Measurements from ENCODE around the gene NEFH.

Gene NEFH

GRCh38 chr22:29493636-29494035 is 13.6 kb downstream of the NEFH start:
- DNase-seq (ENCODE audit: low read depth in 2 of 2) = no peak

DNA sequence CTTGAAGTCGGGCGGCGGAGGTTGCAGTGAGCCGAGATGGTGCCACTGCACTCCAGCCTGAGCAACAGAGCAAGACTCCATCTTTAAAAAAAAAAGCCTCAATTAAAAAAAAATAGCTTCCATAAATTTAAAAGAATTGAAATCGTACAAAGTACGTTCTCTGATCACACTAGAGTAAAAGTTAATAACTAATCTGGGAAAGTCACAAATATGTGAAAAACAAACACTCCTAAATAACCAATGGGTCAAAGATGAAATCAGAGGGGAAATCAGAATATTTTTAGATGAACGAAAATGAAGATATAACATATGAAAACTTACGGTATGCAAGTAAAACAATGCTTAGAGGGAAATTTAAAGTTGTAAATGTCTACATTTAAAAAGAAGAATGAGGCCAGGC is 19.8 kb downstream of the NEFH start:
- no peak for DNase-seq (ENCODE audit: low read depth in 2 of 2)

DNA sequence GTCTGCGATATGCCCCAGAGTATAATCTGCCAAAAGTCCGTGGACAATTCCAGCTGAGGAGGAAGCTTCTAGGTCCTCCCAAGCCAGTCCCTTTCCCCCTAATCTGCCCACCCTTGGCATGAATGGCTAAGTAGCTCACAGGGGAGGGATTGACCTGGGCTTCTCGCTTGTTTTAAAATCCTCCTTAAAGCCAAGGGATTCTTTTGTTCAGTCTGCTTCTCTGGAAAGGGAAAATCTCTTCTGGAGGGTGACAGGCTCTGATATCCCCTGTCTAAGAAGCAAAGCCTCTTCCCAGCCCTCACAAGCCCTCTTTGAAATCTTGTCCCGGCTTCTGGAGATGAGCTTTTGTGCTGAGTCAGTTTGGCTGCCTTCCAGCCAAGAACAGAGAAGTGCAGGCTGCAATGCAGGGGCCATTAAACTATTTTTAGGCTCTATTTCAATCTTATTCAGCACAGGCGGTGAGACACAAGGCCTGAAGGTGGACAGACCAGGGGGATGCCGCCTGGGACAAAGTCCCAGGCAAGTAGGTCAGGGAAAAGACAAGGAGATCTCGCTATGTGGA is 23.9 kb downstream of the NEFH start:
- DNase-seq (ENCODE audit: low read depth in 2 of 2) = no peak

GRCh38 chr22:29509298-29509697 is 29.3 kb downstream of the NEFH start:
- DNase-seq (ENCODE audit: low read depth in 2 of 2) = no peak

DNA sequence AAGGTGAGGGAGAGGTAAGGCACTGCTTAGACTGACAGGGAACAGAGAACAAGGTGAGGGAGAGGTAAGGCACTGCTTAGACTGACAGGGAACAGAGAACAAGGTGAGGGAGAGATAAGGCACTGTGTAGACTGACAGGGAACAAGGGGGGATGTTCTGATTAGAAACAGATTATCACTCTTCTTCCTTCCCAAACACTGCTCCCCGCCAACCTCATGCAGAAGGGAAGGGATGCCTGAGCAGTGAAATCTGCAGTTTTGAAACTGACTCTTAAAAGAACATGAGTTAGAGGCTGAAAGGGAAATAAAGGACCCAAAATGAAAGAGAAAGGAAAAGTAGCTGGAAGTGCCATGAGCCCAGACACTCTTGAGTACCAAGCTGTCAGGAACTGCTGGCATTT is 29.8 kb downstream of the NEFH start:
- no peak for DNase-seq (ENCODE audit: low read depth in 2 of 2)

GRCh38 chr22:29510542-29510941 is 30.5 kb downstream of the NEFH start:
- no peak for DNase-seq (ENCODE audit: low read depth in 2 of 2)

- DNase-seq (ENCODE audit: low read depth in 2 of 2) = no peak
These were observed 31.3 kb downstream of the NEFH start for GRCh38 chr22:29511126-29511862.

GRCh38 chr22:29512031-29512430 is 32.0 kb downstream of the NEFH start:
- no peak for DNase-seq (ENCODE audit: low read depth in 2 of 2)

DNA sequence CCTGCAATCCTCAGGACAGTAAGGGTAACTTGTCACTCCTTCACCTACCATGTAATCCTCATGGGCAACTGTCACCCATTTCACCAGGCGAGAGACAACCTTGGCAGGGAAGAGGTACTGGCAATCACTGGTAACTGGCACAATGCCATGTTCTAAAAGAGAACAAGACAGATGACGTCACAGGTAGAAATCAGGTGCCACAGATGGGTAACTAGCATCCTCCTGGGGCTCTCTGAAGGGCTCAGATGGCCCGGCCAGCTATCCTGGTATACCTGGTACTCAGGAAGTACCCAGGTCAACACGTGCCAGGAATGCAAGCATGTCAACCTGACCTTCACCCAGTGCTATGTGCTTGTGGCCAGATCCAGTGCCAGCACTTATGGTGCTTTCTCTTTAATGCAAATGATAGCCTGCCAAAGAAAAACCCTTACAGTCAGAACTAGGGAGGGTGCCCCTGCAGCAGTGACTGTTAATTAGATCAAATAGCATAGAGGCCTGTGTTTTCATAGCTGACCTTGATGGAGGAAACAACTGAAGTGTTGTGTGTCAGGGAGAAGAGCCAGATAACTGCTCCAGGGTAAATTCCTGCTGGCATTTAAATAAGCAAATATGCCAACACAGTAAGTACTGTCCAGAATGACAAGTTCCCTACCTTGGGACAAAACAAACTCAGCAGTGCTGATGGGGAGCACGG is 37.3 kb downstream of the NEFH start:
- no peak for DNase-seq (ENCODE audit: low read depth in 2 of 2)

GRCh38 chr22:29518427-29518826 is 38.4 kb downstream of the NEFH start:
- DNase-seq (ENCODE audit: low read depth in 2 of 2) = no peak

DNA sequence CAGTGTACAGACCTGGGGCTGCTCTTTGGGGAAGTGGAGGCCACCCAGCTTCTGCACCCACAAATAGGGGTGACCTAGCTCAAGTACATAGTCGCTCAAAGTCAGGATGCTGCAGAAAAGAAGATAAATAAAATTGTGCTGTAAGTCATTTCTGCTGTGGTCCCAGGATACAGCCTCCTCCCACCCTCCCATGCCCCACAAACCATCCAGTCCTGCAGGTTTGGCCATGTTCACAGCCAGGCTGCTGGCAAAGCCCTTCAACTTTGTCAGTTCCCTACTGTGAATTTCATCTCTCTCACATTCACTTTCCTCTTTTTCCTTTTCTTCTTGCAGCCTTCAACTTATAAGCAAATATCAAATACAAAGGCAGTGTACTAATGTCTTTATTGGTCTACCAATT is 40.0 kb downstream of the NEFH start:
- DNase-seq (ENCODE audit: low read depth in 2 of 2) = no peak

DNA sequence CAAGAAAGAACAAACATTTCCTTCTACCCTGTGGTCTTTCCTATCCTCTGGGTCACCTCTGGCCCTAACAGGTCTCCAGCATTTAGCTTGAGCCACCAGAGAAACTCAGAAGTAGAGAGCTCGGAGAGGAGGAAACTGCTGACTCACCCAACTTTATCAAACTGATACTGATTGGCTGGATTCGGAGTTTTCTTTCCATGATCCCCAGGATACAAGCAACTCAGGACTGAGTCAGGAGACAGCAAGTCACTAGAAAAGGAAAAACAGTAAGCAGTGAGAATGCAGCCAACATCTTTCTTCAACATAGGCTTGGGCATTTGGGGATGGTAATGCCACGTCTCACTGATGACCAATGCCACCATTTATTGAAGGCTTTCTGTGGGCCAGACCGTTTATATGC is 40.8 kb downstream of the NEFH start:
- DNase-seq (ENCODE audit: low read depth in 2 of 2) = no peak

DNA sequence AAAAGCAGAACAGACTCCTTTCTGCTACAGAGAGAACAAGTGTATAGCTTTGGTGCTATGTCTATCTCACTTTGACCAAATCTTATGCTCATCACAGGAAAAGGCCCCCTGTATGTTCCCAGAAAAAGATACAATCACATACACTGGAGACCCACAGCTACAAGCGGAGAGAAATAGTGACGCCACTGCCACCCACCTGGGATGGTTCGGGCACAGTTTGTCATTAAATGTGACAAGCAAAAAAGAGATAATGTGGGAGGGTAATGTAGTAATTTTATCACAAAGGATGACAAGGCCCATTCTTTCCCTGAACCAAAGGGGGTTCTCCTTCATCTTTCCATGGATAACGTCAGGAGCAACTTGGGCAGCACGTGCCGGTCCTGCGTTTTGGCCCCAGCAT is 41.5 kb downstream of the NEFH start:
- DNase-seq (ENCODE audit: low read depth in 2 of 2) = no peak

DNA sequence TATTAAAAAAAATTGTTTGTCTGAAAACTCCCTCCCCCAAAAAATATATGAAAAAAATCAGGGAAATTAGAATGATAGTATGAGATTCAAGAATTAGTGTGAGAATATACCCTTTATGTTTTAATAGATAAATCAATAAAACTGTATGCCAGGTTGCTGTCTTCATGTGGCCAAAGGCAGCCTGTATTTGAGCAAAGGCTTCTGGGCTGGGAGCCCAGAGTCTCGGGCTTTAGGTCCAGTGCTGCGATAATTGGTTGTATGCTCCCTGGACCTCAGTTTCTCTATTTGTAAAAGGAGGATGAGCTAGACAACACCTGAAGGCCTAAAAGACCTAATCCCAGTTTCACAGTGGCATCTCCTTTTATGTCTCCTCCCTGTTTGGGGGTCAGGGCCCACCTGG is 43.7 kb downstream of the NEFH start:
- DNase-seq (ENCODE audit: low read depth in 2 of 2) = no peak

DNA sequence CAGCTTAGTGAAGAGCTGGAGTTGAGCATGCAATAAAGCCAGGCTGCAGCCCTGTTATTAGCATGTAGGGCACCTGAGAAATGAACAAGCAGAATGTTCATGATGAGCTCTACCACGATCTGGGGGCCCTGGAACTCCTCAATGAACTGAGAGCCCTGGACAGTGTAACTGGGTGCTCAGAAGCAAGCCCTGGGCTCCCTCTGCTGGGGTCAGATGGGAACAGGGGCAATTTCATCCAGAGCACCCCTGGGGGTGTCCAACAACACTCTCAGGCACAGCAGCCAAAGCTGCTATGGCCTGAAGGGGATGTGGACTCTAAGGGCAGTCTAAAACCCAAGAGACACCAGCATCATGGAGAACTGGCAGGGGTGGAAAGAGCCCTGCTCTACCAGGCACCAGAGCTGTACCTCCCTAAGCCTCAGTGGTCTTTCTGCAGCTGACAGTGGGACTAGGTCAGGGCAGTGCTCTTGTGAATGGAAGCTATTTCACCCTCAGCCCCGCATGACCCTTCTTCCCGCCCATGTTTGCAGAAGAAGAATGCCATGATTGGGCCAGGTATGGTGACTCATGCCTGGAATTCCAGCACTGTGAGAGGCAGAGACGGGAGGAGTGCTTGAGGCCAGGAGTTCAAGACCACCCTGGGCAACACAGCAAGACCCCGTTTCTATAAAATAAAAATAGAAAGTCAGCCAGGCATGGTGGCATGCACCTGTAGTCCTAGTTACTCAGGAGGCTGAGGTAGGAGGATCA is 44.6 kb downstream of the NEFH start:
- DNase-seq (ENCODE audit: low read depth in 2 of 2) = no peak

- no peak for DNase-seq (ENCODE audit: low read depth in 2 of 2)
These were observed 48.1 kb downstream of the NEFH start for GRCh38 chr22:29528144-29528543.

DNA sequence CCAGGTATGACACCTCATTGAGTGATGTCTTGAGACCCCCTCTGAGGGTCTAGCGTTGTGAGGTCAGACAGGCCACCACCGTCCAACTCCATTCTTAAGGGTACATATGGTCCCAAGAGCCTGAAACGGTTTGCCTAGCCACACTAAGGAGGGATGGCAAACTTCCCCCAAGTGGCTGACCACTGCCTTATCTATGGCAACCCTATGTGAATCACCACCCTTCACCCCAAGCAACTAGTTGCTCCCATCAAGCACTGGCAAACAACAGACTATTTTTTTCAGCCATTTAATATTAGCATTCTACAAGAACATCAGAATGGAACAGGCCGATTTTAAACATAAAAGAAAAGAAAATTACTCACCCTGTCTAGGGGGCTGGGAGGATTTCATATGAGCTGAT is 50.7 kb downstream of the NEFH start:
- DNase-seq (ENCODE audit: low read depth in 2 of 2) = no peak

- no peak for DNase-seq (ENCODE audit: low read depth in 2 of 2)
These were observed 51.4 kb downstream of the NEFH start for GRCh38 chr22:29531419-29531818.

DNA sequence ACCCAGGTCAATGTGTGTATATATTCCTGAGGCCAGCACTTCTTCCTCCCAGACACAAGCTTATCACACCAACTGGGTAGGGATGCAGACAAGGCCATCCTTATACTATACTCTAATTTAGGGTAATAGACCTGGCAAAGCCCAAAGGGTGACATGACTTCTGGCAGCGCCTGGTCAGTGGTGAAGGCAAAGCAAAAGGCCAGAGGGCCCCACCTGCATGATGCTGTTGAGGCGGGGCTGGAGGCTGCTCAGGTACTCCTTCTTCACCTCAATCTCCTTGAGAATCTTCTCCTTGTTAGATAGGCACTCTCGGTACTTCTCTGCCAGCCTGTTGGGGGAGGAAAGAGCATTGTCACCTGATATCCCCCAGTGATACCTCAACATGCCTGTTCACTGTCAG is 56.4 kb downstream of the NEFH start:
- no peak for DNase-seq (ENCODE audit: low read depth in 2 of 2)

DNA sequence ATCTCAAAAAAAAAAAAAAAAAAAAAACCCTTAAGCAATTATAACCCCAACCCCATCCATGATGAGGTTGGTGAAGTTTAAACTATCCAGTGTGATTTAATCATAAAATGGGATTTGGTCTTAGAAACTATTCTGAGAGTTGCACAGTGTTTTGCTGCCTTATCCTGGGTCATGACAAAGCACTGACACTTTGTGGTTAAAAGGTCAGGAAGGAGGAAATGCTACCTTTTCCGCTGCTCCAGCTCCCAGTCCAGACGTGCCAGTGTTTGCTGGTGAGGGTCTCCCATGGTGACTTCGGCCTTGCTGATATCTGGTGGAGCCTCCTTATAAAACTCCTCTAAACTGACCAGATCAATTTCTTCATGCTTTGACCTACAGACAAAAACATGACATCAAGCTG is 59.1 kb downstream of the NEFH start:
- DNase-seq (ENCODE audit: low read depth in 2 of 2) = no peak
